Femur (tissue), 1 donor: ENCODE results near the gene GABRA4.

Experiments
- DNase-seq: peaks from one replicate; pipeline ENCODE4 v3.0.0-alpha.2; 2017

Gene GABRA4

GRCh38 chr4:46979283-46979682 is 14.1 kb downstream of the GABRA4 start:
- DNase-seq = no peak

GRCh38 chr4:46977245-46977644 is 16.1 kb downstream of the GABRA4 start:
- no peak for DNase-seq

DNA sequence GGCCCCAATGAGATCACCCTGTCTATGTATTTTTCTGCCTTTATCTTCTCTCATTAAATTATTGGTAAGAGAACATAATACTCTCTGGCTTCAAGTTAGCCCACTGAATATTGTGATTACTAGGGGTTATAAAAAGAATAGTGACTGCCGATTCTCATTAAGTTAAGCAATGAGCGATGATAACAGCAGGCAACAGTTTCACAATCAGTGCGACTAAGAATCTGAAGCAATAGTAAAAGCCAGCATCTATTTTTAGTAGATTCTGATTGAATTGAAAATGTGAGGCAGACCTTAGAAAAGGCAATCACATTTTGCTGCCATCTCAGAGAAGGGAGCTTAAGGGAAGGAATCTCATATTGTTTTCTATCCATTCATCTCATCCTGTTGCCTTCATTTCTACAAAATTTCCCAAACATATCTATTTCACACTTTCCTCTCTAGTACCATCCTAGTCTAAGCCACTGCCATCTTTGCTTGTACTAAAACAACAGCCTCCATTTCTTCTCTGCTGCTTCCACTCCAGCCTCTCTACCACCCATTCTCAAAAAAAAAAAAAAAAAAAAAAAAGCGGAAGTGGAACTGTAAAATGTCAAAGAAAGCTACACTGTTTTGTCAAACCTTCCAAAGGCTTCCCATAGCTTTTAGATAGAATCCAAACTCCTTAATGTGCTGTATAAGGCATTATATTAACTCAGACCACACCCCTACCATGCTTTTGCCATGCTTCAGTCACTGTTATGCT is 17.4 kb downstream of the GABRA4 start:
- no peak for DNase-seq

GRCh38 chr4:46974891-46975543 is 18.4 kb downstream of the GABRA4 start:
- DNase-seq = no peak

- DNase-seq = no peak
Measured at GRCh38 chr4:46968847-46969246, 24.5 kb downstream of the GABRA4 start.

DNA sequence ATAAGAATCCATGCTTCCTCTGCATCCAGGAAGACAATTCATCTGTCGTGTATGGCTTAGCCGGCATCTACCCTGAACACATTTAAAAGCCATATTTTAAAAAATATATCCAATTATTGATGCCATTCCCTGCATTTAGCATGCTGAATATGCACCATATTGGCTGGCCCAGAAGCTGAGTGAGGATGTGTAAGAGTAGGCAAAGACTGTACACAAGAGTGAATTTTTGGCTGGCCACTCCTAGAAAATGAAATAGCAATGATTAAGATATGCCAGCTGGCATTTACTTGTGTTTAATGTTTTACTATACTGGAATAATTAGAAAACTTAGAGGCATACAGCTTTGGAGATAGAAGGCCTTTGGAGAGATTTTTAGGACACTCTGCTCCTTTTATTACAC is 25.8 kb downstream of the GABRA4 start:
- no peak for DNase-seq

DNA sequence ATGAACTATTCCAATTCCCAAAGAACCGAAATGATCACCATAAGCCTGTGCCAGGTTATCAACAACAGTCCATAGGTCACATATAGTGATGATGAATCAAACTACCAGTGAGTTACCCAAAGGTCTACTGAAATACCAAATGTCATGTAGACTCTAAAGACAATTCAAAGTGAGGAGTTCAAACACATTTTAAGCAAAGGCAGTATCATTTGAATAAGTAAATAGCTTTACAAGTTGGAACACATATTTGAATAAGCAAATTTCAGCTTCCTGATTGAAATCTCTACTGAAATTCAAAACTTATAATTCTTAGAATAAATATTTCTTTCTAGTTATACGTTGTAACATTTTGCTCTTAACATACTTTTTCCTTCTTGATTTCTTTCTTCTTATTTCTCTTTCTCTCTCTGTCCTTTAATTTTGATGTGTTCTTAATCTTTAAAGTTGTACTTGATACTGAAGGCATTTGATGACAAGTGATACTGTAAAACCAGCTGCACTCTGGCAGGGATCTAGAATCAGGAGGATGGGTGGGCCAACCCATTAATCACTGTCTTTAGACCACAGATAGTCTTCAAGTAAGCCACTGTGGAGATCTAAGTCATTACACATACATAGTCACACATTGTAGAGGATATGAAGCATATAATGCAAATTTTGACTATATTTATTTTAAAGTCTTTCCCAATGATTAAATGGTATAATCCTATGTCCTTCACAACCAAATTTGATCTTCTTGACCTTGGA is 34.5 kb downstream of the GABRA4 start:
- no peak for DNase-seq

DNA sequence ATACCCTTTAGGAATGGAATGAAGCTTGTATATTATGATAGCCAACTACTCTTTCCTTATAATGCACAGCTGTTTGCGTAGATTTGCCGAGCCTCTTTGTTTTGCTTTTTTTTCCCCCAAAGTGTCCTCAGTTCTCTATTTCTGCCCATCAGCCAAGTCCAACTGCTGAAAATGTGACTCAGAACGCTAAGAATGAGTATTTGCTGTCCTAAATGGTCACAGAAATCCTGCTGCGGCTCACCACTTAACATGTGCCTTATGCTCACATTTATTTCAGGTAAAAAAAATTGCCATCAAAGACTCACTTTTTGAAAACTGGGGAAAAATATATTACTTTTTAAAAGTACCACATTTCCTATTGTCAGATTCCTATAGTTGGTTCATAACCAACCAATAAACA is 36.9 kb downstream of the GABRA4 start:
- DNase-seq = no peak

DNA sequence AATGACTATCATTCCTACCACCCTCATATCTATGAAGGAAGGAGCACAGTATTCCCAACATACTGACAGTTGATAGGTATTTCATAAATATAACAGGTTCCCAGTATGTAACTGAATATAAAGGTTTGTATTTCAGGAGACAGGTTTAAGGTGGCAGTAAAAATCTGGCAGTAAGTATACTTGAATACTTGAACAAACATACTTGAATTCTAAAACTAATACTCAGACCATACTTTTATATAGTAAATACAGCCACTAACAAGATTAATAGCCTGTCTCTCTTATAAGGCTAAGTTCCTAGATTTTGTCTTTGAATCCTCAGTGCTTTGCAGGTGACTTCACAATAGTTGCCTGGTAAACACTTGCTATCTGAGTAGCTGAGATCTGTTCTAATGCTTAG is 37.8 kb downstream of the GABRA4 start:
- no peak for DNase-seq

DNA sequence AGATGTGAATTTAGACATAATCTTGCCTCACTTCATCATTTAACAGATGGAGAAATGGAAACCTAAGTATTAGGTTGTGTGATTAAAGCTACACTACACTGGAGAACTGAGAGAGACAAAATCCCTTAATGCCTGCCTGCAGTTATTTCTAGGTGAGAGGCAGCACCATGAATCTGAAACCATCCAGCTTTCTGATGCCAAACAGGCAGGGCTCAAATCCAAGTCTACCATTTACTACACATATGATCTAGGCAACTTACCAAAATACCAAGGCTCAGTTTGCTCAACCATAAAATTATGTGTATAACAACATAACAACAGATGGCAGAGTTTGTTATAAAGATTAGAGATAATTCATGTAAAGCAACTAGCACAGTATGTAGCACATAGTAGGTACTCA is 38.7 kb downstream of the GABRA4 start:
- no peak for DNase-seq

DNA sequence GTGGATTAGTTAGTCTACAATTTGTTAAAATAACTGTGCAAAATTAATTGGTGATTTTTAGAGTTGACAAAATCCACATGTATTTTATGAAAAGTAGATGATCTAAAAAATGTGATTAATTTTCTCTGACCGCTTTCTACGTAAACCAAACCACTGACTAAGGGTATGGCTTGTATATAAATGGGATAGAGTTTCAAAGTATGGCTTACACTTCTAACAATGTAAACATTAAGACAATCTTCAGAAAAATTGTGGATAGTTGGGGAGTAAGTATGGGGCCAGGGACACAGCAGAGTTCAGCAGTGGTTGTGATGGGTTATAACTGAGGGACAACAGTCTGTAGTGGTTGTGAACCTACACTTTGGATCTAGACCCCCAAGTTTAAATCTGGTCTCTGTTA is 39.8 kb downstream of the GABRA4 start:
- DNase-seq = no peak

- no peak for DNase-seq
Measured at GRCh38 chr4:46952451-46952850, 40.9 kb downstream of the GABRA4 start.

DNA sequence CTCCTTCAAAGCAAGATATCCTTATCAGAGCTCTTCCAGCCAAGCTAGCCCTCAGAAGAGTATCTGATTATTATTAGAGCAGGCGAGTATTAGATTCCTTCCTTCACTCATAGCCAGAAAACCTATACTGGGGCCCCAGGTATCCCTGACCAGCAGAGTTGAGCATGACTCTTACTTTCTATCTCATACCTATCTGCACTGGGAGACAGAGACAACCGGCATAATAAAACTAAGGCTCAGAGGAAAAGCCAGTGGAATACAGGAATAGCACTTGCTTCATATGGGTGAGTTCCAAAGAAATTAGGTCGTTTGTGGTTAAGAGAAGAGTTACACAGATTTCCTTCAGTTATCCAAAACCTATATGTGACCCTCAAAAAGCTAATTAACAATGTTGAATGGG is 42.6 kb downstream of the GABRA4 start:
- no peak for DNase-seq

DNA sequence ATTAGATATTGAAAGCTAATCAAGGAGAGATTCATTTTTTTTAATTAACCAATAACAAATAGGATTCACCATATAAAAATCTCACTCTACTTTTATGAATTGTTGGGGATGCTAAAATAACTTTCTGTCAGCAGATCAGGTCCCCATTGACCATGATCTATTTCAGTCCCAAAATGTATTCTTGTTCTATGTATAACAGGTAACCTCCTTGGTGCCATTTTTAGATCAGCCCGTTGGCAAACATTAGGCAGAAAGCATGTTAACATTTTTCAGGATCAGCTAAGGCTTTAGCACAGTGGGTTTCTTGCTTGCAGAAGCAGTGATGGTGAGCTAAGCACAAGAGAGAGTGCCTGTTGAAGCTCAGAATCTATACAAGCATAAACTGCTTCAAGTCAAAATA is 43.6 kb downstream of the GABRA4 start:
- DNase-seq = no peak

- DNase-seq = no peak
Measured at GRCh38 chr4:46947541-46947940, 45.8 kb downstream of the GABRA4 start.

DNA sequence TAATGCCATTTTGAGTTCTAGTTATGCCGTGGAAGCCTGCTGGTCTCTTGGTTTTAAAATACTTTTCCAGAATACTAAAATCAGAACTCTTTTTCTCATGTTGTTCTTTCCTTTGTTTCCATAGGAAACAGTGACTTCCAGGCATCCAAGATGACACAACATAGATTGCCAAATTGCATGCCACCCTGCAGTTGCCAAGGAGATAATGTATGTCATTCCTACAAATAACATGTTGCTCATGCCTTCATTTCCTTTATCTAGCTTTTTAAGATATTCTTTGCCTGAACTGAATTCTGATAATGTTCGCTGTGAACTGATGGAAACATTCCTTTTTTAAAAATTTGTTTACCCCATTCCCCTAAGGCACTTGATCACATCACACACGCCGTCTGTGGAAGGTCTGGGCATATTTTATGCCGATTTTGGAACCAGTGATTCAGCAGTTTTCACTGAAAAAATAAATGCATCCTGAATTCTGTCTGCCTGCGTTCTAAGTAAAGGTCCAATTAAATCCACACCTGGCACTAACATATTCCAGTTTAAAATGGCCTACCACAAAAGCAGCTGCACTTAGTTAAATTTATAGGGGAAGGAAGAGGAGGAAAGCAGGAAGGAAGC is 46.4 kb downstream of the GABRA4 start:
- no peak for DNase-seq

DNA sequence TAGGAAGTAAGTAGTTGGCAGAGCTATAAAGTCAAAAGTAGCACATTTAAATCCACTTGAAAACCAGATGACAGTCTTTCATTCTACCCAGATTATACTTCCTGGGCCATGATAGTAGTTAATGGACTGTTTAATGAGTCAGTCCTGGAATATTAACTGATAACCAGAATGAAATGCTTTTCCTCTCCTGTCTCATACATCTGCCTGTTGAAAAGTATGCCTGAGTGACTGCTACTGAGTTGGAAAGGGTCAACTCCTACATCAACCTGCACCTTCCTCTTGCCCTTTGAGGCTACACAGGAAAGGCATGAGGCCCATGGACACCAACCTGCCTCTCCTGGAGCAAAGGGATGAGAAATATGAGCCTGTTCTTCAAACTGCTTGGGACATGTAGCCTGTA is 48.3 kb downstream of the GABRA4 start:
- no peak for DNase-seq

GRCh38 chr4:46944345-46944744 is 49.0 kb downstream of the GABRA4 start:
- DNase-seq = no peak

GRCh38 chr4:46937493-46937892 is 55.9 kb downstream of the GABRA4 start:
- DNase-seq = no peak

DNA sequence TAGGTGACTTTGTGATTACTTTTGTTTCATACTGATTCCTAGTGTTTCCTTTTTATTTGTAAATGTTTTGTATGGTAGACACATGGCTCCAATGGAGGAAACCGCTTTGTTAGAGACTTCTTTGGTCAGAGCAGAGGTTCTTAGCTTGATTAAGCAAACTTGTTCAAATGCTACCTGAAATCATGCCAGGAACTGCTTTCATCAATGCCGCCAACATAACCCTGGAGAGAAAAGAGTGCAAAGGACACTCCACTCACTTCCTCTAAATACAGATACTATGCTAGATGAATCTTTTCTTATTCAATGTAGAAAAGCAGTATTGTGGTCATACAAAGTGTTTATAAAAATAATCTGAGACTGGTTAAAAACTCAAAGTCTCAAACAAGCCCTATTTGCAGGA is 58.7 kb downstream of the GABRA4 start:
- no peak for DNase-seq

GRCh38 chr4:46933686-46934085 is 59.7 kb downstream of the GABRA4 start:
- DNase-seq = no peak

- no peak for DNase-seq
Measured at GRCh38 chr4:46931981-46932380, 61.4 kb downstream of the GABRA4 start.

GRCh38 chr4:46930891-46931290 is 62.5 kb downstream of the GABRA4 start:
- no peak for DNase-seq

DNA sequence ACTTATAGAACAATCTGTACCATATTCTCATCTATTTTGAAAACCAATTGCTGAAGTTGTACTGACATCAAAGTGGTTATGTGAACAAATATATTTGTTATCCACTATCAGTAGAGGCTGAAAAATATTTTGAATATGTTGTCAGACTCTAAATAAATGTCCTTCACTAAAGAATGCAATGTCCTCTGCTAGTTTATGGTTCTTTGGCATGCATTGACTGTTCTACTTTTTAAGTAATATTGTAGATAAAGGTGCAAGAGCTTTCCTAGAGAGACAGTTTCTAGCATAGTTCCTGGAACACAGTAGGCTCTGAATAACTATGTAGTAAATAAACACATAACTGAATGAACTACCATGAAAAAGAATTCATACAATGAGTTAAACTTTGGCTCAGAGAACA is 66.2 kb downstream of the GABRA4 start:
- no peak for DNase-seq
